NCI-H128 (cell line): ENCODE results near the gene HS6ST3.

Source experiments
- DNase-seq: peaks from one replicate; lab custom pipeline; 2025; ENCODE audit not compliant: unreplicated experiment; lab: John Stamatoyannopoulos, UW

The HS6ST3 gene

GRCh38 chr13:96297360-96297759, 207.5 kb downstream of the HS6ST3 start:
- DNase-seq = no peak

GRCh38 chr13:96299235-96299634, 209.3 kb downstream of the HS6ST3 start:
- DNase-seq = no peak

GRCh38 chr13:96308568-96308967, 218.7 kb downstream of the HS6ST3 start:
- DNase-seq = no peak

GRCh38 chr13:96314974-96315373, 225.1 kb downstream of the HS6ST3 start:
- DNase-seq = no peak

- DNase-seq = no peak
Measured at GRCh38 chr13:96338030-96338429, 248.1 kb downstream of the HS6ST3 start.

- no peak for DNase-seq
Measured at GRCh38 chr13:96342286-96342685, 252.4 kb downstream of the HS6ST3 start.

- DNase-seq = no peak
Measured at GRCh38 chr13:96342852-96343465, 253.1 kb downstream of the HS6ST3 start.

- no peak for DNase-seq
Measured at GRCh38 chr13:96346921-96347320, 257.0 kb downstream of the HS6ST3 start.

GRCh38 chr13:96373597-96373996, 283.7 kb downstream of the HS6ST3 start:
- no peak for DNase-seq

GRCh38 chr13:96377835-96378234, 287.9 kb downstream of the HS6ST3 start:
- DNase-seq = no peak

- DNase-seq = no peak
Measured at GRCh38 chr13:96379967-96380366, 290.1 kb downstream of the HS6ST3 start.

GRCh38 chr13:96381681-96382080, 291.8 kb downstream of the HS6ST3 start:
- no peak for DNase-seq

GRCh38 chr13:96388598-96388997, 298.7 kb downstream of the HS6ST3 start:
- no peak for DNase-seq

GRCh38 chr13:96391606-96392005, 301.7 kb downstream of the HS6ST3 start:
- no peak for DNase-seq

GRCh38 chr13:96397807-96398206, 307.9 kb downstream of the HS6ST3 start:
- no peak for DNase-seq

- DNase-seq = no peak
Measured at GRCh38 chr13:96398486-96398885, 308.6 kb downstream of the HS6ST3 start.

GRCh38 chr13:96403241-96403640, 313.3 kb downstream of the HS6ST3 start:
- DNase-seq = no peak

GRCh38 chr13:96403651-96404050, 313.7 kb downstream of the HS6ST3 start:
- no peak for DNase-seq

- DNase-seq = no peak
Measured at GRCh38 chr13:96415831-96416385, 326.0 kb downstream of the HS6ST3 start.

- DNase-seq = no peak
Measured at GRCh38 chr13:96417939-96418685, 328.2 kb downstream of the HS6ST3 start.

GRCh38 chr13:96421314-96421713, 331.4 kb downstream of the HS6ST3 start:
- no peak for DNase-seq

GRCh38 chr13:96422002-96422401, 332.1 kb downstream of the HS6ST3 start:
- no peak for DNase-seq
